RPMI7951 (cell line): ENCODE data around the gene C20orf204. TPM values are rescaled to one million over a fixed set of nuclear protein-coding genes. Genes with fewer than 3 reads are reported as not detected.
"Not testable (repeated sequence)": the region's sequence is repeated elsewhere in the genome, so short reads cannot be mapped to it uniquely, and the experiment has no call there.

ENCODE experiments used
- DNase-seq: peaks from one replicate; pipeline ENCODE4 v3.0.0-alpha.2; 2012; ENCODE audit warnings: low read depth
- total RNA-seq: library from RNA; depleted of rRNA; stranded (reverse); fragments of >200 nt; shearing (Covaris generic); gene quantifications from 2 replicates; pipeline ENCODE4 v1.2.3, GENCODE V29; 2014; rRNA removed

Gene C20orf204, protein sequence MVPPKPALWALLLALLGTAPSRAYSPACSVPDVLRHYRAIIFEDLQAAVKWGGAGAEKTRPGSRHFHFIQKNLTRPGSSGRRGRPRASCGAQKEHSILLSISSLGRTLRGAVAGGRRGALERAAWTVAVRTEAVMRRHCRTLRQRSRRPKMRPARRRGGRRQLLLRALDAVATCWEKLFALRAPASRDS
- 0.36 and 1.7 TPM in 2 replicates for total RNA-seq

DNA sequence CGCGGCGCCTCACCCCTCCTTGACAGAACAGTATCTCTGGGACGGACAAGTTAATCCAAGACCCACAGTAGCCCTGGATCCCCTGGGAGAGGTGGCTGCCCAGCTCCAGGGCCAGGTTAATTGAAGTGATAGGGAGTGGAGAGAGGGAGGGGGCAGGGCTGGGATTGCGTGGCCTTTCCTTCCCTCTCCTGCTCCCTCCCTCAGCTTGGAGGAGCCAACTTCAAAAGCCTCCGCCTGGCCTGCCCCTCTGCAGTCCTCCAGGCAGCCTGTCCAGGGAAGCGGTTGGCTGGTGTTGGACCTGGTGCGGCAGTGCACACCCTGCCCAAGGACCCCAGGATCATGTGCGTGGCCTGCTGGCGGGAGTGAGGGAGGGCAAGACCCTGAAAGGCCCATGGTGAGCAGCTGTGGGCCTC lies at the start of gene C20orf204:
TSS of gene C20orf204 (plus strand) at position 250 of the 413 bp plus-strand sequence. CDS start at position 392, 142 bp downstream.
- no peak for DNase-seq

- DNase-seq: no peak
Measured at GRCh38 chr20:64000906-64001305, 35.1 kb upstream of the C20orf204 start.

DNA sequence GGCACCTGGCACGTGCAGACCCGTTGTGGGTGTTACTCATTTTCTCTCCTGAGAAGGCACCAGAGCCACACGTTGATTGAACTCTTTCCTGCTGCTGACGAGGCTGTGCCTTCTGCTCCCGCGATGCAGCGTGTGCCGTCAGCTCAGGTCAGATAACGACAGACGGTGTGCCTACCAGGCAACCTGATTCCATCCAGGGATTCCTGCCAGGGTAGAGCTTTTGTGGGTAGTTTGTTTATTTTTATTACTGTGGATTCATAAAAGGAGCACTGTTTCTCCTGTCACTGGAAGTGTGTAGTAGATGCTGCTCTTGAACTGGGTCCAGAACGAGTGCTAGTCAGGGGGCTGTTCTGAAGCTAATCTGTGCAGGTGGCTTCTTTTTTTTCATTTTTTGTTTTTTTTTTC lies 34.4 kb upstream of the C20orf204 start:
- no peak for DNase-seq

DNA sequence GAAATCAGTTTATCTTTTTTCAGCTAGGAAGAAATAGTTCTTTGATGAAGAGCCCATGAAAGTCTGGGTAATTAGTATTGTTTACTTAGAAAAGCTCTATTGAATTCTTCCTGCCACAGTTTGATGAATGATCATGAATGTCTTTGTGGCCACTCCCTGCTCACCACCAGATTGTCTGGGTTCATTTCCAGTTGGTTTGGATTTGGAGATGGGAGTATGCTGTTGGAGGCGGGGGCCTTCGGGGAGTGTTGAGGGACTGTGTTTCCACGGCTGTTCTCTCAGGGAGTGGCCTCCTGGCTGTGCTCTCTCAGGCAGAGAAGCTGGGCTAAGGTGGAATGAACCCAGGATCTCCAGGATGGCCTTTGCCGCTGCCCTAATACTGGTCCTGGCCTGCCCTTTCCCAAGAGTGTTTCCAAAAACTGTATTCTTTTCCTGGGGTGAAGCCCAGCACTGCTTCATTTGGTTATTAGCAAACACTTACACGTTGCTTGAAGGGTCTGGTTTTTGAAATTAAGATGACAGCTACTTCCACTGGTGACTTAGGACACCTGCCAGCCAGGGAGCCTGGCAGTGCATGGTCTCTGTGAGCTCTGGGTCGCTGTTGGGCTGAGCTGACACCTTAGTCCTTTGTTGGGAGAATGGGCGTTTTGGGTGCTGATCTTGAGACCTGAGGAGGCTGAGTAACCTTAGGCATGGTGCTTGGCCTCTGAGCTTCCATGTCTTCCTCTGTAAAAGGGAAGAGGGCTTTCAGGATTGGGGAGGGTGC lies 31.8 kb upstream of the C20orf204 start:
- DNase-seq: no peak

GRCh38 chr20:64005394-64005793 lies 30.6 kb upstream of the C20orf204 start:
- DNase-seq: no peak

DNA sequence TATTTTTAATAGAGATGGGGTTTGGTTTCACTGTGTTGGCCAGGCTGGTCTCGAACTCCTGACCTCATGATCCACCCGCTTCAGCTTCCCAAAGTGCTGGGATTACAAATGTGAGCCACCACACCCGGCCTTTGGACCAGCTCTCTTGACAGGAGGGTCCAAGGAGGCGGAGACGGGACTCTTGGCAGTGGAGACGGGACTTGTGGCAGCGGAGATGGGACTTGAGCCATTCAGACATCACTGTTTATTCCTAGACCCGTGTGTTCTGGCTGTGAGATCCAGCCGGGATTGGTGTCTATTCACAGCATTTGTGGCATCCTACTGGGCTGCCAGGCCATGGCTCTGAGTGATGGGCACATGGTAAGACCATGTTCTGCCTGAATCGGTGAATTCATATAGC lies 29.5 kb upstream of the C20orf204 start:
- no peak for DNase-seq

DNA sequence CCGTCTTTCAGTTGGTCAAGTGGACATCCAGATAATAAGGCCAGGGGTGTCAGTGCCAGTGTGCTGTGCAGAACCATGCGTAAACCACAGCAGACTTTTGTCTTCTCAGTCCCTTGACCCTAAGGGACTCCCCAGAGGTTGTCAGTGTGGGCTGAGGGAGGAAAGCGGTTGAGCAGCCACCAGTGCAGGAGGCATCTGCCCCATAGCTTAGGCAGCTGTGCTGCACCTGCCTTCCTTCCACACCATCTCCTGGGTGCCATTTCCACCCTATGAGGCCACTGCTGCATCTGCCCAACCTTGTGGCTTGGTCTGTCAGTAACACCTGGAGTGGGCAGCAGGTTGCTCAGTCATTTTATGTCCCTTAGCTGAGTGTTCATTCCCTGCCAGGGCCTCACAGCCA lies 29.1 kb upstream of the C20orf204 start:
- no peak for DNase-seq

- DNase-seq: no peak
Measured at GRCh38 chr20:64009811-64010387, 26.1 kb upstream of the C20orf204 start.

DNA sequence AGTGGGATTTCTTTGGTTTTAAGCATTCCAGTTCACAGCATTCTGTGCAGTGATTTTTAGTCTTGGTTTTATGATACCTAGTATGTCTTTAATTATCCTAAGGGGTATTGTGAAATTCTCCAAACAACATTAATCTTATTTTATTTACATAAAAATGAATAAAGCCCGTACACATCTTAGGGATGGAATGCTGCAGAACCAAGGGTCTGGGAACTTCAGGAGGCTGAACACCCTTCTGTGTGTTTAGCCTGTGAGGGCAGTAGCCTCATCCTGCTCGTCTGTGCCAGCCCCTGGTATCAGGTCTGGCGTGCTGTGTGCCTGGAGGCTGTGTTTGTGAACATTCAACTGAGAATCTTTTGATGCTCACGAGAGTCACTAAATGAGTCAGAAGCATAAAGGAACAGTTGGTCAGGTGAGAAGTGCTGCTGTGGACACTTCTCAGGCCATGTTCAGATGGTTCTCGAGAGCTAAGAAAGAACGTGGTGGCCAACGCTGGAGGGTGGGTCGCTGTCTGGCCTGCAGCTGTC lies 25.2 kb upstream of the C20orf204 start:
- DNase-seq: no peak

GRCh38 chr20:64011366-64011779 lies 24.6 kb upstream of the C20orf204 start:
- DNase-seq: no peak

- not testable (repeated sequence) for DNase-seq
Measured at GRCh38 chr20:64012385-64013154, 23.4 kb upstream of the C20orf204 start.

GRCh38 chr20:64015635-64016034 lies 20.3 kb upstream of the C20orf204 start:
- no peak for DNase-seq

GRCh38 chr20:64021124-64021975 lies 14.6 kb upstream of the C20orf204 start:
- no peak for DNase-seq

DNA sequence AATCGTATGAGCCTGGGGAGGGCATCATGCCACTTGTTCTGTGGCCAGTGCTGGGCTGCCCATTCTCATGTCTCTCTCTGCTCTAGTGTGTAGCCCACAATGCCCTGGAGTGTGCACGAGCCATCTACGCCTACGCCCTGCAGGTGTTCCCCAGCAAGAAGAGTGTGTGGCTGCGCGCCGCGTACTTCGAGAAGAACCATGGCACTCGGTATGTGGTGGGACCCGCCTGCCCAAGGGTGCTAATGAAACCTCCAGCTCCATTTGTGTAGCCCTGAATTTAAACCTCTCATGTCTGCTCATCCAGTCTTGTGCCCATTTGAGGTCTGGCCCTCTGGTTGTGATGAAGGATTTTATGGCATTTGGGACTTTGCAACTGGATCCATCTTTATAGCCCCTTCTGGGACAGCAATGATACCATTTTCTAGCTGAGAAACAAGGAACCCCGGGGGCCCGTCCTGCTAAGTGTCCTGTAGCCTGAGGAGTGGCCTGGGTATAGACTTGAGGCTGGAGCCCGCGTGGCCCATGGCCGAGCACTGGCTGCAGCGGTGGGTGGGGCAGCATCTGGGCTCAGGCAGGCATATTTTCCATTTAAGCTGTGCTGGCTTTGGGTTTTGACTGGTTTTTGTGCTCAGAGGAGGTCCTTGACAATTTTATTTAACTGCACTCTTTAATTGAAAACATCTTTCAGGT lies 13.2 kb upstream of the C20orf204 start:
- no peak for DNase-seq

GRCh38 chr20:64023361-64024140 lies 12.4 kb upstream of the C20orf204 start:
- no peak for DNase-seq

DNA sequence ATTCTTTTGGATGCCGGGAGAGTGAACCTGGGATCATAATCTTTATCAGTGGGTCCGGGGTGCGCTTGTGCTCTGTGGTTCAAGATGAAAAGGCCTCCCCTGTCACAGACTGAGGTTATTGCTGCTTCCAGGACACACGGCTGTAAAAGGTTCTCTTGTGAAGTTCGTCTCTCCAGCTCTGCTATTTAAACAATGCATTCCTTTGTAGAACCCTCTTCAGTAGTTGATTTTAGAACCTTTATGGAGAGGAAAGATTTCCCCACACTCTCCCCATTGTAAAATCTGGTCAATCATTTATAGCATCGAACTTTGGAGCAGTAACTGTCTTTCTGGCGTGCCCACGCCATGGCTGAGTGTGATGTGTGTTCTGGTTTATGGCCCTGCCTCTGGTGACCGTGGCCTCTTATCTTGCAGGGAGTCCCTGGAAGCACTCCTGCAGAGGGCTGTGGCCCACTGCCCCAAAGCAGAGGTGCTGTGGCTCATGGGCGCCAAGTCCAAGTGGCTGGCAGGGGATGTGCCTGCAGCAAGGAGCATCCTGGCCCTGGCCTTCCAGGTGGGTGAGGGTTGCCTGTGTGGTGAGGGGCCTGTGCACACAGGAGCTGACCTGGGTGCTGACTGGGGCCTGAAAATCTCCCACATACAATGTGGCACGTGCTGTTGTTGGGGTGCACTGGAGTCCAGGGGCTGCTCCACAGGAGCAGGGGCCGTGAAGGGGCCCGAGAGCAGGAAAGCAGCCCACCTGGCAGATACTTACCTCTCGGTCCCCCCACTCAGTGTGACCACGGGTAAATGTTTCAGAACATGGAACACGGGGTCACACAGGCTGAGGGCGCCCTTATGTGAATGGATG lies 11.6 kb upstream of the C20orf204 start:
- no peak for DNase-seq

DNA sequence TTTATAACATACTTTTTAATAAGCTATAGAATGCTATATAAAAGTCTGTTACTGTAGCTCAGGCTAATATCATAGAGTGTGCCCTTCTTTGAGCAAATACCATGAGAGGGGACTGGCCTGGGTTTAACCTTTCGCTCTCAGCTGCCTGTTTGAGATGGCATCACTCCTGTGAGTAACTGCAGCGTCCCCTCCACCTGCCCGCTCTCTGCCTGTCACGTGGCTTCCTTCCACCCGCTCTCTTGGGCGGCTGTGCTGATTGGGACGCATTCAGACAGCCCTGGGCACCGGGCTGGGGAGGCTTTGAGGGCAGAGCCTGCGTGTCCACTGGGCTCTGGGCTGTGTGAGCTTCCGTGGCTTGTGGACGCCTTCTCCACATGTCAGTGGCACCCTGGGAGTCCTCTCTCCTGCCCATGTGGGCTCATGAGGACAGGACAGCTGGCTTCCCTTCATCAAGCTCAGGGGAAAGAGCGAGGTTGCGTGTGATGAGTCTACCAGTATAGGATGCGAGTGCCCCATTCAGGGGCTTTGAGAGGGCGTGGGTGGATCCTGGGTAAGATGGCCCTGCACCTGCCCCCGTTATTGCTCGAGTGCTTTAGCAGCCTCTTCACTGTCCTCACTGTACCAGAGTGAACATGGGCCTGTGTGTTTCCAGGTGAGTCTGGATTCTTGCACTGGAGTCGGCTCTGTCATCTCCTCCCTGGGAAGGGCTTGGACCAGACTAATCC lies 10.7 kb upstream of the C20orf204 start:
- no peak for DNase-seq

- DNase-seq: no peak
Measured at GRCh38 chr20:64025826-64026412, 10.1 kb upstream of the C20orf204 start.
